IMR-90 (cell line): ENCODE measurements around the gene MICAL3. TPM values are rescaled to one million over a fixed set of nuclear protein-coding genes. Genes with fewer than 3 reads are reported as not detected.

Experiments used
- ATAC-seq: fragments of 200-7000 bp; cut with Tn5 transposase; 2 replicates; pipeline ENCODE4 v1.9.1; 2020; ENCODE audit warnings: low read depth, mild to moderate bottlenecking, moderate library complexity
- BruUV-seq: library from RNA; stranded (reverse); fragments of 400-500 nt; replicated peaks from 2 replicates; lab custom pipeline; 2021; lab: Mats Ljungman, UMichigan
- CTCF ChIA-PET: fragments of 300-600 bp; formaldehyde crosslinking; extraction: SDS; loops from one replicate; lab custom pipeline; 2021; ENCODE audit warnings: antibody characterized with exemption; lab: Yijun Ruan, JAX
- POLR2A ChIA-PET: fragments of 300-600 bp; sonication (Branson Sonifier 250); formaldehyde crosslinking; loops from one replicate; lab custom pipeline; 2022; ENCODE audit warnings: antibody characterized with exemption; ENCODE audit not compliant: unreplicated experiment; lab: Charles Lee
- DNase-seq: peaks from one replicate; pipeline ENCODE4 v3.0.0; 2013
- H2AFZ ChIP-seq: replicated peaks from 2 replicates; pipeline ENCODE3; 2013; ENCODE audit warnings: low read length, mild to moderate bottlenecking; ENCODE audit not compliant: poor library complexity
- H2AK5ac ChIP-seq: 2 replicates; pipeline ENCODE4 v1.6.1; 2013; ENCODE audit warnings: low read depth, low read length, inconsistent platforms
- H2AK9ac ChIP-seq: replicated peaks from 2 replicates; pipeline ENCODE3; 2013; ENCODE audit warnings: mild to moderate bottlenecking, low read depth, low read length, moderate library complexity; ENCODE audit not compliant: poor library complexity
- H2BK120ac ChIP-seq: 2 replicates; pipeline ENCODE4 v1.6.1; 2013; ENCODE audit warnings: low read depth, low read length, inconsistent platforms
- H2BK15ac ChIP-seq: 3 replicates; pipeline ENCODE4 v1.6.1; 2013; ENCODE audit warnings: low read depth, low read length, inconsistent platforms
- H2BK20ac ChIP-seq: 2 replicates; pipeline ENCODE4 v1.6.1; 2013; ENCODE audit warnings: low read depth, mild to moderate bottlenecking, inconsistent platforms, low read length, moderate library complexity
- H2BK5ac ChIP-seq: 2 replicates; pipeline ENCODE4 v1.6.1; 2013; ENCODE audit warnings: mild to moderate bottlenecking, low read depth, low read length, inconsistent platforms; ENCODE audit not compliant: poor library complexity, severe bottlenecking
- H3K14ac ChIP-seq: replicated peaks from 2 replicates; pipeline ENCODE4 v1.6.1; 2013; ENCODE audit warnings: low read depth, low read length, inconsistent platforms
- H3K18ac ChIP-seq: 2 replicates; pipeline ENCODE4 v1.6.1; 2013; ENCODE audit warnings: low read depth, low read length, control low read depth
- H3K23ac ChIP-seq: 2 replicates; pipeline ENCODE4 v1.6.1; 2013; ENCODE audit warnings: low read depth, low read length, inconsistent platforms
- H3K27ac ChIP-seq: 2 replicates; pipeline ENCODE4 v1.5.1; 2013; ENCODE audit warnings: mild to moderate bottlenecking, control low read depth, low read length; ENCODE audit not compliant: insufficient read depth
- H3K27me3 ChIP-seq: 2 replicates; pipeline ENCODE4 v1.6.1; 2013; ENCODE audit warnings: low read length; ENCODE audit not compliant: control insufficient read depth, insufficient read depth
- H3K36me3 ChIP-seq: 2 replicates; pipeline ENCODE4 v1.6.1; 2013; ENCODE audit warnings: low read length, mixed read lengths; ENCODE audit not compliant: control insufficient read depth, insufficient read depth
- H3K4ac ChIP-seq: 2 replicates; pipeline ENCODE4 v1.6.1; 2013; ENCODE audit warnings: low read depth, low read length, inconsistent platforms
- H3K4me1 ChIP-seq: 2 replicates; pipeline ENCODE4 v1.6.1; 2013; ENCODE audit warnings: low read length, mixed read lengths; ENCODE audit not compliant: control insufficient read depth, insufficient read depth
- H3K4me2 ChIP-seq: 2 replicates; pipeline ENCODE4 v1.6.1; 2013; ENCODE audit warnings: low read depth, mild to moderate bottlenecking, control low read depth, low read length, moderate library complexity
- H3K4me3 ChIP-seq: 2 replicates; pipeline ENCODE4 v1.5.1; 2013; ENCODE audit warnings: low read depth, mild to moderate bottlenecking, control low read depth, low read length, moderate library complexity; ENCODE audit not compliant: insufficient read depth
- H3K56ac ChIP-seq: 2 replicates; pipeline ENCODE4 v1.6.1; 2013; ENCODE audit warnings: low read length, inconsistent platforms; ENCODE audit not compliant: insufficient read depth; ENCODE audit errors: extremely low read depth
- H3K79me1 ChIP-seq, 2 experiments: 2 replicates each; pipeline ENCODE4 v1.6.1; 2013; ENCODE audit warnings: low read length in 2 of 2, inconsistent platforms in 1 of 2, low read depth in 1 of 2
- H3K9ac ChIP-seq: 2 replicates; pipeline ENCODE4 v1.6.1; 2013; ENCODE audit warnings: low read depth, low read length, control low read depth
- H3K9me1 ChIP-seq: 2 replicates; pipeline ENCODE4 v1.6.1; 2013; ENCODE audit warnings: low read length, inconsistent platforms; ENCODE audit not compliant: insufficient read depth
- H3K9me3 ChIP-seq: 2 replicates; pipeline ENCODE4 v1.6.1; 2013; ENCODE audit warnings: low read length; ENCODE audit not compliant: control insufficient read depth, insufficient read depth
- H4K20me1 ChIP-seq: 2 replicates; pipeline ENCODE4 v1.6.1; 2013; ENCODE audit warnings: low read length, inconsistent platforms; ENCODE audit not compliant: insufficient read depth
- H4K5ac ChIP-seq: 2 replicates; pipeline ENCODE4 v1.6.1; 2013; ENCODE audit warnings: mild to moderate bottlenecking, low read depth, low read length, control low read depth
- H4K8ac ChIP-seq, 2 experiments: 2 replicates each; pipeline ENCODE4 v1.6.1; 2013; ENCODE audit warnings: low read depth in 2 of 2, low read length in 2 of 2, control low read depth in 1 of 2, inconsistent platforms in 1 of 2
- H4K91ac ChIP-seq: 2 replicates; pipeline ENCODE4 v1.6.1; 2013; ENCODE audit warnings: low read depth, low read length, inconsistent platforms; ENCODE audit not compliant: insufficient read depth
- BHLHE40 ChIP-seq: fragments of 150-350 bp; IDR thresholded peaks from 2 replicates; pipeline ENCODE4 v1.6.1; 2016; ENCODE audit warnings: mild to moderate bottlenecking, low read depth, low read length
- CHD1 ChIP-seq: IDR thresholded peaks from 2 replicates; pipeline ENCODE4 v1.6.1; 2012; ENCODE audit warnings: low read depth, low read length, improper control_type of control experiment
- CTCF ChIP-seq: conservative IDR thresholded peaks from 2 replicates; pipeline ENCODE4 v1.5.1; 2012; ENCODE audit warnings: mild to moderate bottlenecking, low read depth, low read length, improper control_type of control experiment
- ELK1 ChIP-seq: fragments of 150-350 bp; IDR thresholded peaks from 2 replicates; pipeline ENCODE4 v1.6.1; 2016; ENCODE audit warnings: low read depth, mild to moderate bottlenecking, low read length, moderate library complexity, borderline replicate concordance
- FOS ChIP-seq: fragments of 150-350 bp; IDR thresholded peaks from 2 replicates; pipeline ENCODE4 v1.6.1; 2016; ENCODE audit warnings: low read depth, low read length
- MAZ ChIP-seq: IDR thresholded peaks from 2 replicates; pipeline ENCODE4 v1.6.1; 2012; ENCODE audit warnings: low read depth, mild to moderate bottlenecking, low read length, improper control_type of control experiment, moderate library complexity, borderline replicate concordance
- NFE2L2 ChIP-seq: fragments of 150-350 bp; IDR thresholded peaks from 2 replicates; pipeline ENCODE4 v1.6.1; 2016; ENCODE audit warnings: low read depth, mild to moderate bottlenecking, low read length
- POLR2A ChIP-seq: IDR thresholded peaks from 2 replicates; pipeline ENCODE4 v1.6.1; 2012; ENCODE audit warnings: mild to moderate bottlenecking, low read depth, low read length
- RAD21 ChIP-seq: IDR thresholded peaks from 2 replicates; pipeline ENCODE4 v1.6.1; 2012; ENCODE audit warnings: low read length, improper control_type of control experiment
- RCOR1 ChIP-seq: IDR thresholded peaks from 2 replicates; pipeline ENCODE4 v1.6.1; 2012; ENCODE audit warnings: mild to moderate bottlenecking, low read length, improper control_type of control experiment; ENCODE audit not compliant: insufficient replicate concordance
- RFX5 ChIP-seq: IDR thresholded peaks from 2 replicates; pipeline ENCODE4 v1.8.0; 2012; ENCODE audit warnings: low read depth, mild to moderate bottlenecking, low read length, moderate library complexity
- SMC3 ChIP-seq: fragments of 150-350 bp; IDR thresholded peaks from 2 replicates; pipeline ENCODE4 v1.6.1; 2016; ENCODE audit warnings: low read depth, mild to moderate bottlenecking, antibody characterized with exemption, low read length, moderate library complexity
- USF2 ChIP-seq: fragments of 150-350 bp; IDR thresholded peaks from 2 replicates; pipeline ENCODE4 v1.6.1; 2017; ENCODE audit warnings: mild to moderate bottlenecking, antibody characterized with exemption, low read length, low read depth
- WGBS, 2 experiments: methylation state at CpG; one replicate each; pipeline versions ENCODE4 v1.1.5 to v1.1.7; 2013; ENCODE audit warnings: missing lambda C conversion rate in 2 of 2; ENCODE audit not compliant: insufficient read length in 1 of 2; ENCODE audit errors: extremely low coverage in 2 of 2; 5-methylcytosine and 5-hydroxymethylcytosine counted together
- dilution Hi-C: fragments of 300-500 bp; cut with HindIII; formaldehyde crosslinking; loops from one replicate; pipeline ENCODE4 v1.14.3; 2018; ENCODE audit warnings: low sequenced_read_pairs; ENCODE audit not compliant: unreplicated experiment
- in situ Hi-C: fragments of 300-500 bp; cut with MboI; formaldehyde crosslinking; loops from 3 replicates; pipeline ENCODE4 v1.14.3; 2019; ENCODE audit warnings: low sequenced_read_pairs, inconsistent platforms, mixed read lengths
- intact Hi-C: fragments of 100-400 bp; cut with micrococcal nuclease; formaldehyde crosslinking; loops from 2 replicates; pipeline ENCODE4 v1.10.0; 2022
- polyA plus RNA-seq, 3 experiments: library from polyadenylated mRNA; depleted of rRNA; stranded (reverse); fragments of >200 nt; gene quantifications; 2 replicates each; pipeline ENCODE4 v1.2.3, GENCODE V29; 2012; ENCODE audit warnings: low replicate concordance in 1 of 3
- total RNA-seq: library from RNA; depleted of rRNA; stranded (reverse); fragments of >200 nt; gene quantifications from 2 replicates; pipeline ENCODE4 v1.2.3, GENCODE V29; 2012

MICAL3 gene
- total and polyA plus RNA-seq, 2 of the 4 experiments (the other 2 are of a cell fraction) = 17.6 to 26.8 TPM

GRCh38 chr22:17919276-17920144, 104.9 kb downstream of the MICAL3 start:
- Histone ChIP-seq H4K20me1 (peaks cover 89% of the 10 kb centered on the region), H2BK20ac (peak overlapping the region; percentile 71), H3K4me1 (peaks cover 27% of the 10 kb centered on the region), H2AK5ac (peak overlapping the region; percentile 74), H3K4me3 (no peak overlapping the region), H2AFZ (peak overlapping the region; percentile 37), H2BK5ac (no peak overlapping the region), H3K4me2 (0 out of 2 replicates have a peak overlapping the region, but pooled peaks have one; percentile 10), H3K27ac (no peak overlapping the region), H3K9ac (no peak overlapping the region), H2AK9ac (peak overlapping the region; percentile 35), H4K8ac (peak overlapping the region in 1 of 2 experiments; percentile 0; a peak in 1 of 4 replicates), H2BK15ac (no peak overlapping the region), H4K91ac (peak overlapping the region; percentile 46; the same call in 1 of the 2 replicates), H3K36me3 (no peaks in the 10 kb centered on the region), H3K79me1 (peaks cover 59 to 97% of the 10 kb centered on the region in 2 experiments), H3K9me3 (no peaks in the 10 kb centered on the region), H3K4ac (peak overlapping the region; percentile 50), H3K27me3 (no peaks in the 10 kb centered on the region), H3K56ac (no peak overlapping the region), H3K14ac (peak overlapping the region; percentile 65; the same call in 1 of the 2 replicates), H3K9me1 (peaks cover 43% of the 10 kb centered on the region), H2BK120ac (peak overlapping the region; percentile 18; the same call in 1 of the 2 replicates), H4K5ac (peak overlapping the region; percentile 63; the same call in 1 of the 2 replicates), H3K18ac (no peak overlapping the region), H3K23ac (0 out of 2 replicates have a peak overlapping the region, but pooled peaks have one; percentile 34)
- CTCF ChIA-PET = interaction anchor here (0.6 to 0.9 kb wide), 3 partner anchors 55 to 230 kb away, joined by 3 to 4 read pairs (median 4); no protein-coding TSS in a partner anchor
- in situ Hi-C loops (no loop called here), intact Hi-C loops (loop anchor here (5.0 kb wide), 1 partner anchor 53 kb away; no protein-coding TSS in a partner anchor), dilution Hi-C loops (no loop called here)
- ATAC-seq = no peak
- DNase-seq = no peak
- WGBS, 2 experiments = 50% methylated on average over 2 of the region's 11 CpGs; no CpG with 5 or more reads in 1 of the 2 experiments
- POLR2A ChIA-PET = interaction anchor here (0.6 kb wide), 1 partner anchor 11 kb away, joined by 4 read pairs; no protein-coding TSS in a partner anchor
- no TSS peak for BruUV-seq
- TF ChIP-seq USF2 (no peak), RAD21 (no peak), SMC3 (no peak), RCOR1 (no peak), POLR2A (no peak), CTCF (no peak), FOS (no peak), RFX5 (no peak), CHD1 (no peak), BHLHE40 (no peak), ELK1 (no peak), MAZ (no peak), NFE2L2 (no peak)
